Neural cell (in vitro differentiated cells): ENCODE measurements around the gene MYO15A. TPM values are rescaled to one million over a fixed set of nuclear protein-coding genes. Genes with fewer than 3 reads are reported as not detected.

Source experiments
- H2AFZ ChIP-seq: fragments of 200-600, 300-800 bp; sonication (generic), shearing (Covaris generic); 2 replicates; pipeline ENCODE4 v1.6.0; 2014; ENCODE audit warnings: low read depth, mild to moderate bottlenecking, antibody characterized with exemption, low read length, moderate library complexity
- H3F3A ChIP-seq: fragments of 200-600 bp; shearing (Covaris generic); 2 replicates; pipeline ENCODE4 v1.6.1; 2016; ENCODE audit warnings: mild to moderate bottlenecking, moderate library complexity, mixed read lengths, antibody characterized with exemption, low read length; ENCODE audit not compliant: insufficient read depth, poor library complexity, severe bottlenecking
- H3K27ac ChIP-seq: fragments of 200-600, 300-800 bp; sonication (generic), shearing (Covaris generic); 2 replicates; pipeline ENCODE4 v1.5.1; 2014; ENCODE audit warnings: mild to moderate bottlenecking, low read length, moderate library complexity
- H3K27me3 ChIP-seq: fragments of 300-800, 200-600 bp; sonication (generic), shearing (Covaris generic); 2 replicates; pipeline ENCODE4 v1.6.0; 2014; ENCODE audit warnings: mild to moderate bottlenecking, low read depth, low read length, moderate library complexity; ENCODE audit not compliant: insufficient read depth
- H3K36me3 ChIP-seq: fragments of 300-800, 200-600 bp; sonication (generic), shearing (Covaris generic); 2 replicates; pipeline ENCODE4 v1.5.1; 2014; ENCODE audit warnings: mild to moderate bottlenecking, antibody characterized with exemption, low read length, moderate library complexity; ENCODE audit not compliant: insufficient read depth
- H3K4me2 ChIP-seq: fragments of 300-800, 200-600 bp; sonication (generic), shearing (Covaris generic); 2 replicates; pipeline ENCODE4 v1.6.0; 2014; ENCODE audit warnings: mild to moderate bottlenecking, low read length
- H3K4me3 ChIP-seq: fragments of 300-800, 200-600 bp; sonication (generic), shearing (Covaris generic); 2 replicates; pipeline ENCODE4 v1.5.1; 2014; ENCODE audit warnings: mild to moderate bottlenecking, low read length, moderate library complexity
- H3K79me2 ChIP-seq: fragments of 200-600 bp; shearing (Covaris generic); replicated peaks from 2 replicates; pipeline ENCODE4 v1.6.0; 2014; ENCODE audit warnings: mild to moderate bottlenecking, low read length, moderate library complexity; ENCODE audit not compliant: insufficient read depth
- H3K9ac ChIP-seq: fragments of 300-800, 200-600 bp; sonication (generic), shearing (Covaris generic); 2 replicates; pipeline ENCODE4 v1.6.1; 2016; ENCODE audit warnings: mild to moderate bottlenecking, low read length, mixed read lengths
- H3K9me2 ChIP-seq: fragments of 200-600 bp; shearing (Covaris generic); 2 replicates; pipeline ENCODE4 v1.6.1; 2016; ENCODE audit warnings: mild to moderate bottlenecking, low read length, mixed read lengths; ENCODE audit not compliant: insufficient read depth
- H3K9me3 ChIP-seq: fragments of 200-600, 300-800 bp; sonication (generic), shearing (Covaris generic); 2 replicates; pipeline ENCODE4 v1.6.1; 2016; ENCODE audit warnings: mild to moderate bottlenecking, mixed run types, low read length, moderate library complexity, mixed read lengths
- H4K20me1 ChIP-seq: fragments of 200-600 bp; shearing (Covaris generic); 2 replicates; pipeline ENCODE4 v1.6.1; 2016; ENCODE audit warnings: mild to moderate bottlenecking, mixed run types; ENCODE audit not compliant: insufficient read depth
- CTCF ChIP-seq: fragments of 450-650 bp; IDR thresholded peaks from 2 replicates; pipeline ENCODE4 v1.5.1; 2014; ENCODE audit warnings: antibody characterized with exemption, mild to moderate bottlenecking, moderate library complexity; ENCODE audit not compliant: poor library complexity, severe bottlenecking
- EP300 ChIP-seq: fragments of 450-650 bp; conservative IDR thresholded peaks from 2 replicates; pipeline ENCODE4 v1.6.1; 2014; ENCODE audit warnings: antibody characterized with exemption, mild to moderate bottlenecking, moderate library complexity; ENCODE audit not compliant: poor library complexity, severe bottlenecking
- EZH2 ChIP-seq: fragments of 200-600, 300-800 bp; shearing (Covaris generic), sonication (generic); IDR thresholded peaks from 2 replicates; pipeline ENCODE4 v1.6.1; 2014; ENCODE audit warnings: antibody characterized with exemption, low read length, borderline replicate concordance, mild to moderate bottlenecking; ENCODE audit not compliant: insufficient read depth, poor library complexity, severe bottlenecking
- MXI1 ChIP-seq: fragments of 450-650 bp; conservative IDR thresholded peaks from 2 replicates; pipeline ENCODE4 v1.6.1; 2014; ENCODE audit warnings: antibody characterized with exemption, mild to moderate bottlenecking; ENCODE audit not compliant: poor library complexity, severe bottlenecking
- POLR2AphosphoS5 ChIP-seq: IDR thresholded peaks from 2 replicates; pipeline ENCODE4 v1.6.1; 2012
- RAD21 ChIP-seq: fragments of 450-650 bp; conservative IDR thresholded peaks from 2 replicates; pipeline ENCODE4 v1.6.1; 2014; ENCODE audit warnings: antibody characterized with exemption, mild to moderate bottlenecking, moderate library complexity
- REST ChIP-seq: IDR thresholded peaks from 2 replicates; pipeline ENCODE4 v1.6.1; 2012; ENCODE audit warnings: borderline replicate concordance
- SMC3 ChIP-seq: fragments of 450-650 bp; conservative IDR thresholded peaks from 2 replicates; pipeline ENCODE4 v1.6.1; 2014; ENCODE audit warnings: antibody characterized with exemption, mild to moderate bottlenecking, moderate library complexity; ENCODE audit not compliant: poor library complexity
- TAF1 ChIP-seq: IDR thresholded peaks from 2 replicates; pipeline ENCODE4 v1.6.1; 2012; ENCODE audit warnings: low read depth
- polyA plus RNA-seq: library from polyadenylated mRNA; depleted of rRNA; stranded (reverse); fragments of >200 nt; gene quantifications from 2 replicates; pipeline ENCODE4 v1.2.3, GENCODE V29; 2014

MYO15A gene
- polyA plus RNA-seq, 1 donor from 2014 or later, result 1.9 TPM

- no peak overlapping the region for H3K9ac ChIP-seq
- H3K9me3 ChIP-seq, result no peaks in the 10 kb centered on the region
- no peak overlapping the region for H2AFZ ChIP-seq
- H3K27ac ChIP-seq, result no peak overlapping the region
- TF ChIP-seq POLR2AphosphoS5 (no peak), EP300 (no peak), MXI1 (no peak), EZH2 (no peak), CTCF (no peak), TAF1 (no peak), REST (no peak), RAD21 (no peak), SMC3 (no peak)
- peaks cover 44% of the 10 kb centered on the region for H3K79me2 ChIP-seq
- no peaks in the 10 kb centered on the region for H3K9me2 ChIP-seq
- H3K4me3 ChIP-seq, result no peak overlapping the region
- H3K36me3 ChIP-seq, result no peaks in the 10 kb centered on the region
- no peak overlapping the region for H3K4me2 ChIP-seq
- H4K20me1 ChIP-seq, result peaks cover 4% of the 10 kb centered on the region
- no peaks in the 10 kb centered on the region for H3F3A ChIP-seq
- no peaks in the 10 kb centered on the region for H3K27me3 ChIP-seq
These were observed 86.7 kb downstream of the MYO15A start for GRCh38 chr17:18195246-18195645.

- Histone ChIP-seq H3K9ac (no peak overlapping the region), H3F3A (no peaks in the 10 kb centered on the region), H3K27me3 (no peaks in the 10 kb centered on the region), H3K79me2 (peaks cover 32% of the 10 kb centered on the region), H3K4me2 (no peak overlapping the region), H3K36me3 (no peaks in the 10 kb centered on the region), H2AFZ (no peak overlapping the region), H3K9me3 (no peaks in the 10 kb centered on the region), H3K4me3 (no peak overlapping the region), H3K27ac (no peak overlapping the region), H3K9me2 (no peaks in the 10 kb centered on the region), H4K20me1 (no peaks in the 10 kb centered on the region)
- TF ChIP-seq CTCF (no peak), MXI1 (no peak), POLR2AphosphoS5 (no peak), TAF1 (no peak), REST (no peak), EZH2 (no peak), RAD21 (no peak), EP300 (no peak), SMC3 (no peak)
These were observed 89.1 kb downstream of the MYO15A start for GRCh38 chr17:18197535-18198194.
